ENCODE results near the gene SGK1. TPM values are rescaled to one million over a fixed set of nuclear protein-coding genes. Genes with fewer than 3 reads are reported as not detected.

Gene SGK1
- polyA plus RNA-seq, 1 donor (not counting 4 experiments of a cell fraction or from before 2014, with no cell fraction given): 156 TPM

DNA sequence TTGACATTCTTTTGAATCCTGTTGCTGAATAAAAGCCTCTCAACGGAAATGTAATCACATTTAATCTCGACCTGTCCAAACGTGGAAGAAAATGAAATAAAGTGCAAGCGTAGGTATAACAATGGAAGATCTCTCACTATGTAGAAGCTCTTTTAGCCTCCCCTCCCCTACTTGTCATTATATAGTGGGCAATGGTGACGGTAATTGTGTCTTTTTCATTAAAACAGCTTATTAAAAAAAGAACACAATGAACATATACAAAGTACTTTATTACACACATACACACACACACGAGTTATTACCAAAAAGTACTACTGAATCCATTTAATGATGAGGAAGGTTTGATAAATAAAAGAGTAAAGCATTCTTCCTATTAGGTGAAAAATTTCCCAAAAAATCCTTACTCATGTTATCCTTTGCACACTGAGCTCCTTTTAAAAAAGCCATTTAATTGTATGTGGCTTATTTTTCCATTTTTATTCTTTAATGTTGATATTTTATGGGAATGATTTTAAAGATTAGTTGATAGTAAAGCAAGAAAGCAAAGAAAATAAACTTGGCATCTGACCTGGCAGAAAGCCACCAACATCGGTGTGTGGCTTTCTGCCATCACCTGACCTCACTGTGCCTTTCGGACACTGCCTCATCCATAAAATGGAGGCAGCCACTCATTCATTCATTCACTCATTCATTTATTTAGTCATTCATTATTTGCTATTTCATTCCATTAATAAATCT is 493 bp upstream of the SGK1 start:
- dilution Hi-C loops (cut with MboI; ENCODE audit: extremely low pct_ligation_motif_present, low sequenced_read_pairs): no loop called here

DNA sequence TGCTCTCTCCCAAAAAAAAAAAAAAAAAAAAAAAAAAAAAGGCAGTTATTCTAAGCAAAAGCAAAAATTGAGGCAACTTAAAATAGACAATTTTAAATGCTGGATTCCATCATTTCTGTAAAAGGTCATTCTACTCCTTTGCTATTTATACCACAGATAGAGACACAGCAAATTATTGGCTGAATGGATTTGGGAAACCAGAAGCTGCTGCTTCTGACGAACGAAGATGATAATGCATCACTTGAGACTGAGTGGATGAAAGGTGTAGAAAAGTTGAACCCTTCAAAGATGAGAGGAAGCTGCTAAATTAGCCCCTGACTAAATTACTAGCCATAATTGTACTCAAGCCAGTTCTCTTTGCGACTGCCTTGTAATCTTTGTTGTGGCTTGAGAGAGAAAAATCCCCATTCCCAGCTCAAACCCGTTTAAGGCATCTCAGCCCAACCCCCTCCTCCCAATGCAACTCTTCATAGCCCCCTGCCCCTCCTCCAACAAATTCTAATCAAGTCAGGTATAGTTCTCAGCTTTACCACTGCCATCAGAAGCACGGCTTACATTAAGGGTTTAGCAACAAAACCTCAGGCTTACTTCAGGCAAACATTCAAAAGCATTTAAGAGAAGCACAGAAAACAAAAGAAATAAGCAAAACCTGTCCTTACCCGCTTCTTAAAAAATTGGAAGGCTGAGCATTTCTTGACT is 1.0 kb downstream of the SGK1 start:
- no peaks in the 10 kb centered on the region for H3K9me1 ChIP-seq (ENCODE audit: control insufficient read depth, extremely low read depth, insufficient read depth, low read length)
- dilution Hi-C loops (cut with MboI; ENCODE audit: extremely low pct_ligation_motif_present, low sequenced_read_pairs): no loop called here
- H3K36me3 ChIP-seq (ENCODE audit: control insufficient read depth in 2 of 2, extremely low read depth in 1 of 2, insufficient read depth in 2 of 2, low read length in 2 of 2): no peaks in the 10 kb centered on the region
- TF ChIP-seq EZH2 (IDR thresholded peaks at IDR 0.05; ENCODE audit: low read length): no peak
- TF ChIP-seq, protein P1, sequence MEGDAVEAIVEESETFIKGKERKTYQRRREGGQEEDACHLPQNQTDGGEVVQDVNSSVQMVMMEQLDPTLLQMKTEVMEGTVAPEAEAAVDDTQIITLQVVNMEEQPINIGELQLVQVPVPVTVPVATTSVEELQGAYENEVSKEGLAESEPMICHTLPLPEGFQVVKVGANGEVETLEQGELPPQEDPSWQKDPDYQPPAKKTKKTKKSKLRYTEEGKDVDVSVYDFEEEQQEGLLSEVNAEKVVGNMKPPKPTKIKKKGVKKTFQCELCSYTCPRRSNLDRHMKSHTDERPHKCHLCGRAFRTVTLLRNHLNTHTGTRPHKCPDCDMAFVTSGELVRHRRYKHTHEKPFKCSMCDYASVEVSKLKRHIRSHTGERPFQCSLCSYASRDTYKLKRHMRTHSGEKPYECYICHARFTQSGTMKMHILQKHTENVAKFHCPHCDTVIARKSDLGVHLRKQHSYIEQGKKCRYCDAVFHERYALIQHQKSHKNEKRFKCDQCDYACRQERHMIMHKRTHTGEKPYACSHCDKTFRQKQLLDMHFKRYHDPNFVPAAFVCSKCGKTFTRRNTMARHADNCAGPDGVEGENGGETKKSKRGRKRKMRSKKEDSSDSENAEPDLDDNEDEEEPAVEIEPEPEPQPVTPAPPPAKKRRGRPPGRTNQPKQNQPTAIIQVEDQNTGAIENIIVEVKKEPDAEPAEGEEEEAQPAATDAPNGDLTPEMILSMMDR (optimal IDR thresholded peaks at IDR 0.05 in 1 of 3, IDR thresholded peaks at IDR 0.05 in 1 of 3, conservative IDR thresholded peaks at IDR 0.05 in 1 of 3; ENCODE audit: extremely low read depth in 1 of 3, insufficient read depth in 2 of 3, low read length in 3 of 3): no peak
- H4K20me1 ChIP-seq (ENCODE audit: control insufficient read depth, extremely low read depth, insufficient read depth, low read length): no peaks in the 10 kb centered on the region
- H3K79me2 ChIP-seq (ENCODE audit: control insufficient read depth, insufficient read depth, low read length): no peaks in the 10 kb centered on the region
- peaks cover 5% of the 10 kb centered on the region for H3K4me1 ChIP-seq (ENCODE audit: control insufficient read depth, extremely low read depth, insufficient read depth, low read length)
- DNase-seq (ENCODE audit: low read depth, low spot score) (no peak), FAIRE-seq (peak; percentile 39)
- H3K9ac ChIP-seq (ENCODE audit: control insufficient read depth, extremely low read depth, insufficient read depth, low read length): no peak overlapping the region
- H2AFZ ChIP-seq (ENCODE audit: control insufficient read depth, low read length): peak overlapping the region; percentile 96
- H3K4me2 ChIP-seq (ENCODE audit: control insufficient read depth, extremely low read depth, insufficient read depth, low read depth, low read length): peak overlapping the region; percentile 90
- no peaks in the 10 kb centered on the region for H3K27me3 ChIP-seq (ENCODE audit: control insufficient read depth, extremely low read depth, insufficient read depth, low read length)
- peak overlapping the region in 2 of 3 experiments; percentile 79 to 80 for H3K4me3 ChIP-seq (ENCODE audit: control insufficient read depth in 2 of 3, extremely low read depth in 1 of 3, insufficient read depth in 2 of 3, low read depth in 1 of 3, low read length in 3 of 3)
- H3K27ac ChIP-seq (ENCODE audit: control insufficient read depth, insufficient read depth, low read length): no peak overlapping the region
- H3K9me3 ChIP-seq (ENCODE audit: control insufficient read depth, low read depth, low read length): no peaks in the 10 kb centered on the region

More for the DNA sequence above, 493 bp upstream of the SGK1 start:
- H3K36me3 ChIP-seq (ENCODE audit: control insufficient read depth in 2 of 2, extremely low read depth in 1 of 2, insufficient read depth in 2 of 2, low read length in 2 of 2): no peaks in the 10 kb centered on the region
- H3K4me2 ChIP-seq (ENCODE audit: control insufficient read depth, extremely low read depth, insufficient read depth, low read depth, low read length): peak overlapping the region; percentile 90
- FAIRE-seq (no peak), DNase-seq (ENCODE audit: low read depth, low spot score) (no peak)
- peaks cover 5% of the 10 kb centered on the region for H3K4me1 ChIP-seq (ENCODE audit: control insufficient read depth, extremely low read depth, insufficient read depth, low read length)
- no peak overlapping the region for H2AFZ ChIP-seq (ENCODE audit: control insufficient read depth, low read length)
- H3K79me2 ChIP-seq (ENCODE audit: control insufficient read depth, insufficient read depth, low read length): no peaks in the 10 kb centered on the region
- no peaks in the 10 kb centered on the region for H3K9me1 ChIP-seq (ENCODE audit: control insufficient read depth, extremely low read depth, insufficient read depth, low read length)
- H3K4me3 ChIP-seq (ENCODE audit: control insufficient read depth in 2 of 3, extremely low read depth in 1 of 3, insufficient read depth in 2 of 3, low read depth in 1 of 3, low read length in 3 of 3): peak overlapping the region in 1 of 3 experiments; percentile 79
- H3K9me3 ChIP-seq (ENCODE audit: control insufficient read depth, low read depth, low read length): no peaks in the 10 kb centered on the region
- TF ChIP-seq, protein P1 (optimal IDR thresholded peaks at IDR 0.05 in 1 of 3, IDR thresholded peaks at IDR 0.05 in 1 of 3, conservative IDR thresholded peaks at IDR 0.05 in 1 of 3; ENCODE audit: extremely low read depth in 1 of 3, insufficient read depth in 2 of 3, low read length in 3 of 3): no peak
- no peak for TF ChIP-seq EZH2 (IDR thresholded peaks at IDR 0.05; ENCODE audit: low read length)
- H3K9ac ChIP-seq (ENCODE audit: control insufficient read depth, extremely low read depth, insufficient read depth, low read length): no peak overlapping the region
- no peaks in the 10 kb centered on the region for H4K20me1 ChIP-seq (ENCODE audit: control insufficient read depth, extremely low read depth, insufficient read depth, low read length)
- H3K27ac ChIP-seq (ENCODE audit: control insufficient read depth, insufficient read depth, low read length): no peak overlapping the region
- no peaks in the 10 kb centered on the region for H3K27me3 ChIP-seq (ENCODE audit: control insufficient read depth, extremely low read depth, insufficient read depth, low read length)

Measured in keratinocyte (primary cell).